Hematopoietic multipotent progenitor cell treated with erythropoietin and hydrocortisone succinate and interleukin-3 and kit ligand, for 15 days (in vitro differentiated cells): Measurements from ENCODE around the gene CUL5.
A peak's percentile ranks its signal among the peaks of the same experiment; 100 is the strongest.
"Not testable (repeated sequence)": the region's sequence is repeated elsewhere in the genome, so short reads cannot be mapped to it uniquely, and the experiment has no call there.

ENCODE experiments used
- DNase-seq: peaks from one replicate; pipeline ENCODE4 v3.0.0-alpha.2; 2015; ENCODE audit warnings: low spot score

Gene CUL5

DNA sequence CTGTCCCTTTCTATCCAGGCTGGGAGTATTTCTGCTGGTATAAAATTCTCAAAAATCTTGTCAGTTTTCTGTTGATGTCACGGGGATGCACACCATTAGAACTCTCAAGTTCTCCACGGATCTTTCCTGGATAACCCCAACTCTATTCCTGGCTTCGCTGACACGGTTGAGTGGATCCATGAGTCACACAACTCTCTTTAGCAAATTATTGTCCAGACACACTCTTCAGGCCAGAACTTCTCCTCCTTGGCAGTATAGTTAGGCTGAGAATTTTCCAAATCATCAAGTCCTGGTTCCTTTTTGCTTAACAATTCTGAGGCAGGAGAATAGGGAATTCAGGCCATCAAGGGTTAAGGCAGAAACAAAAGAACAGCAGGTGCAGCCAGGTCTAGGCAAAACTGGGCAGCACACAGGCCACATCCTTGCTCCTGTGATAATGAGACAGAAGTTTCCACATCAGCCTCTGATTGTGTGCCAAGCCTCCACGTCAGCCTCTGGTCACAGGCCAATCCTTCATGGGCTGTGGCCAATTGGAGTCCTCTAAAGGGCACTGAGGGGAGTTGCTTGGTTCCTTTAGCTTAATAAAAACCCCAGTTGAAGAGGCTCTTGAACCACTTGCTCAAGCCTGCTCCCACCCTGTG is 106.9 kb downstream of the CUL5 start:
- DNase-seq = peak; percentile 75

DNA sequence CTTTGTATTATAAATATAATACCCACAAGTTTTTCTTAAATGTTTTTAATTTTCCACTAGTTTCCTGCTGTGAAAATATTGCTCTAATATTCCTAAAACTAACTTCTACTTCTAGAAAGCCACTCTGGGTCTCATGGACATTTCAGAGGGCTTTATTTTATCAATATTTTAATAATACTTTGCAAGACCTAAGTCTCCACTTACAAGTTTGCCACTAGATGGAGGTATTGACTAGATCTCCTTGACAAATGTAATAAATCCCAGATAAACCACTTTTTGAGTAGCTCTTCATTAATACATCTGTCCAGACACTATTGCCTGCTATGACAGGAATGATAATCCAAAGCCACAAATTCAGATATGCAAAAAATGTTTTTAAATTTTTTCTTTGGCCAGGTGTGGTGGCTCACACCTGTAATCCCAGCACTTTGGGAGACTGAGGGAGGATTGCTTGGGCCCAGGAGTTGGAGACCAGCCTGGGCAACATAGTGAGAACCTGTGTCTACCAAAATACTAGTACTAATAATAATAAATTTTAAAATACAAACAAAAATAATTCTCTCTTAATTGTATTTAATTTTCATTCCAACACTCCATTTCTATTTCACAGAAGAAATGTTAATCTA is 109.2 kb downstream of the CUL5 start:
- peak; percentile 72 for DNase-seq

GRCh38 chr11:108120936-108121273 is 112.2 kb downstream of the CUL5 start:
- not testable (repeated sequence) for DNase-seq

DNA sequence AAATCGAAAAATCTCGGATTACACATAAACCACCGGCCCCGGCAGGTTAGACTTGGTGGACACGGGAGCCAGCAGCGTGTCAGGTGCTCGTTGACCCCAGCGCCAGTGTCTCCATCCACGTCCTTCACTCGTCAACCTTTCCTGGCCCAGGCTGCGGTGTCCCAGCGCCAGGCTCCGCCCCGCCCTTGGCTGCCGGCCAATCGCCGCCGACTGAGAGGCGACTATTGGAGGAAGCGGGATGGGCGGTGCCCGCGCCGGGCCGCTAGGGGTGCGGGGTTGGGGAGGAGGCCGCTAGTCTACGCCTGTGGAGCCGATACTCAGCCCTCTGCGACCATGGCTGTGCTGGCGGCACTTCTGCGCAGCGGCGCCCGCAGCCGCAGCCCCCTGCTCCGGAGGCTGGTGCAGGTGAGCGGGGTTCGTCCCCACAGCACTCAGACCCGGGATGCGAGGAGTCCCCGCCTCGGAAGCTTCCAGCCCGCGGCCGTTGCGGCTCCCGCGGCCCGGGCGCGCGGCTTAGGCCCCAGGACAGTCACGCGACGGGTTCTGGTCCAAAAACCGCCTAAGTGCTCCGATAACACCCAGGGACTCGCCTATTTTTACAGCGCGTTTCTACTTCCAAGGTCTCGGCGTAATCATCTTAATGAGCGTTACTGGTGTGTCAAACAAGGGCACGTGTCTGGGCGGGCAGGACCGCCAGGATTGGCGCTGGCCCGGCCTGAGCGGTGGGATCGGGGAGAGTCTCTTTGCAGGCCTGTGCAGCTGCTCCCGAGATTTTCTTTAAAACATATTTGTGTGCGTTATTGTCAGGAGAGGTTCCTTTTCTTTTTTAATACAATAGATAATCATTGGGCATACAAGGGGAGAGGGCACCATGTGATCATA is 112.8 kb downstream of the CUL5 start, which contains the start of gene ACAT1:
TSS of gene ACAT1 (plus strand) at position 294 of the 882 bp plus-strand sequence. CDS start at position 334, 40 bp downstream.
- DNase-seq = peak; percentile 96

GRCh38 chr11:108122166-108122628 is 113.5 kb downstream of the CUL5 start:
- DNase-seq = peak; percentile 20

- DNase-seq = no peak
Observed at GRCh38 chr11:108125096-108125495, 116.4 kb downstream of the CUL5 start.

- no peak for DNase-seq
Observed at GRCh38 chr11:108128772-108129171, 120.1 kb downstream of the CUL5 start.

GRCh38 chr11:108131993-108132392 is 123.3 kb downstream of the CUL5 start:
- no peak for DNase-seq

GRCh38 chr11:108132993-108133538 is 124.4 kb downstream of the CUL5 start:
- DNase-seq = not testable (repeated sequence)

- DNase-seq = no peak
Observed at GRCh38 chr11:108135845-108136544, 127.3 kb downstream of the CUL5 start.

DNA sequence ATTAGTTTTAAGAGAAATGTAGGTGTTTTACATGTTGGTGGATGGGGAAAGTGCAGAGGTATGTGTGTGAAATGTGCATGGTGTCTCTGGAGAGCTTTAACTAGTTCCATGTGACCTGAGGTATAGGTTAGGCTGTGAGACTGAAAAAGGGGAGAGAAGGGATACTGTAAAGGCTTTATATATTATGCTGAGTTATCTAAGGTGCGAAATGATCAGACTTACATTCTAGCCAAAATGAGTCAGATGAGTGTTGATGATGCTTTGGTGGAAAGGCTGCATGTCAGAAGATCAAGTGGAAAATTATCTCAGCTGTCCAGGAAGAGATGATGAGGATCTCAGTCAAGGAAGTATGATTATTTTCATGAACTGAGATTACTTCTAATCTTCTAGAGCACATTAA is 128.5 kb downstream of the CUL5 start:
- no peak for DNase-seq

GRCh38 chr11:108142304-108142703 is 133.6 kb downstream of the CUL5 start:
- no peak for DNase-seq

GRCh38 chr11:108144615-108145014 is 135.9 kb downstream of the CUL5 start:
- DNase-seq = no peak

GRCh38 chr11:108147150-108147549 is 138.5 kb downstream of the CUL5 start:
- DNase-seq = no peak

DNA sequence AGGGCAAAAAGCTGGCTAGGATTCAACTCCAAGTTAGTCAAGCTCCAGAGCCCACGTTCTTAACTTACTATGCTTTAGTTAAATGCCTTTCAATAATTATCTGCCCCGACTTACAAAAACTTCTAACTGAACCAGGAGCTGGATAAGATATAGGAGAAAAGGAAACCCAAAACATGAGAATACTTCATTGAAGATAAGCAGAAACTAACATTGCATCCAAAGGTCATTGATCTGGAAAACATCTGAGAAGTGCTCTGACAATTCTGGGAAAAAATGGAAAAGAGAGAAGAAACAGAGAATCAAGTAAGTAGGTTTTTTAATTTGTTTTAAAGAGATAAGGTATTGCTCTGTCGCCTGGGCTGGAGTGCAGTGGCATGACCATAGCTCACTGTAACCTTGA is 139.9 kb downstream of the CUL5 start:
- DNase-seq = no peak

DNA sequence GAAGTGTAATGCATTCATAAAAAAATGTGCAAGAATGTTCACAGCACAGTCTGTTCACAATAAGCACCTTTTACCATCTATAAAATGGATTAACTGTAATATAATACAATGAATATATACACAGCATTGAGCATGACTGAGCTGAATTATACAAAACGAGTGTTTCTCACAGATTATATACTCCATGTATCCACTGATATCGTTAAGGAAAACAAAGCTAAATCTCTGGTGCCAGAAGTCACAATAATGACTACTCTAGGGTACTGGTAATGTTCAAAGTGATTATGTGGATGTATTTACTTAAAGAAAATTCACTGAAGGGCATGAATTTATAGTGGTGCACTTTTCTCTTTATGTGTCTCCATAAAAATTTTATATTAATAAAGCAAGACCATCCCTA is 145.9 kb downstream of the CUL5 start:
- DNase-seq = no peak
